ENCODE data around the gene NKAIN4.

The NKAIN4 gene

DNA sequence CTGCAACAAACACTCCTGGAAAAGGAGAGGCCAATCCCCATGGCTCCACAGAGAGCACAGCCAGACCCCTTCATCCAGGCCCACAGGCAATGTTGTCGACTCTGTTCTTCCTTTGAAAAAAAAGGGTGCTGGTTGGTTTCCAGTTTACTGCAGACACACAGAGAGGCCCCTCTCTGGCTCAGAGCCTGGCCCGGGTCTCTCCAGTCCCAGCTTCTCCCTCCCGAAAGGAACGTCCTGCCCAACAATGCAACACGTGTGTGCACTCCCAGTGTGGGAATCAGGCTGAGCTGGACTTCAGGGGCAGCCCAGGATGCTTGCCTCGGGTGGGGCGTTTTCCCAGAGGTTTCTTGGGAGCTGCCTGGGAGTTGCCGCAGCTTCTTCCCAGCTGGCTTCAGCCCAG lies 4.5 kb upstream of the NKAIN4 start:
- FAIRE-seq (no peak), DNase-seq (ENCODE audit: low spot score) (no peak)

GRCh38 chr20:63257629-63258028 lies 3.4 kb upstream of the NKAIN4 start:
- no peak for DNase-seq (ENCODE audit: low spot score)
- FAIRE-seq = no peak

DNA sequence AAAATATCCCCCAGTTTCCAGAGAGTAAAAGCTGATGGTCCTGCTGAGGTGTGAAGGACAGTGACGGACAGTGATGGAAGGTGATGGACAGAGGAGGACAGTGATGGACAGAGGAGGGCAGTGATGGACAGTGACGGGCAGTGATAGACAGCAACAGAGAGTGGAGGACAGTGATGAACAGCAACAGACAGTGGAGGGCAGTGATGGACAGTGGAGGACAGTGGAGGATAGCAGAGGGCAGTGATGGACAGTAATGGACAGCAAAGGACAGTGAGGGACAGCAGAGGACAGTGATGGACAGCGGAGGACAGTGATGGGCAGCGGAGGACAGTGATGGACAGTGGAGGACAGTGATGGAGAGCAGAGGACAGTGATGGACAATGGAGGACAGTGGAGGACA lies 2.7 kb upstream of the NKAIN4 start:
- FAIRE-seq (no peak), DNase-seq (ENCODE audit: low spot score) (no peak)

GRCh38 chr20:63255931-63256704 lies 1.9 kb upstream of the NKAIN4 start:
- no peak for FAIRE-seq
- DNase-seq (ENCODE audit: low spot score) = no peak

DNA sequence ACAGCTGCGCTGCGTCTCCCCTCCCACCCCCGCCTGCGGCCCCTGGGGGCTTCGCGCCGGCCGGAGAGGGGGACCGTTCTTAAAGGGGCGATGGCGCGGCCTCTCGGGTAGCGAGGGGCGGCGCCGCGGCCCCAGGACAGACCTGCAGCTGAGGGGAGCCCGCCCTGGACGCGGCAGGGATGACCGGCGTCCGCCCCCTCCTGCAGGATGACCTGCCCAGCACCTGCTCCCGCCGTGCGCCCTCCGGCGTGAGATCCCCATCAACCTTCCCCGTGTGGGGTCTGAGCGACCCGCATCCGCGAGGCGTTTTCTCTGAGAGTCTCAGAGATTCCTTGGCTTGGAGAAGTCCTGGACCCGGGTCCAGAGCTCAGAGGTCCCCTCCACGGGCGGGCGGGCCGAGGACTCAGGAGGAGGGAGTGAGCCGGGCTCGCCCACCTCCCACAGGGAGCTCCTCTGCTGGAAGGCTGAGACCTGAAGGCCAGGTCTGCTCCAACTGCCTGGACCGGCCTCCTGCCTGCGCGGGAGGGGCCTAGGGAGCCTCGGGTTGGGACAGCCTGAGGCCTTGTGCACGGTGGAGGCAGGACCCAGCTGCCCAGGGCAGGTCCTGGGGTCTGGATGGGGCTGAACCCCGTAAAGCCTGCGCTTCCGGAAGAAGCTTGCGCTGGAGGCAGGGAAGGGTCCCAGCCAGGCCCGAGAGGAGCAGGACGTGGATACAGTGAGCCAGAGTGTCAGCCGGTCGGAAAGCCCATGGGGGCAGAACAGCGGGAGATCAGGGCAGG lies 532 bp upstream of the NKAIN4 start:
- FAIRE-seq = no peak
- DNase-seq (ENCODE audit: low spot score) = no peak

DNA sequence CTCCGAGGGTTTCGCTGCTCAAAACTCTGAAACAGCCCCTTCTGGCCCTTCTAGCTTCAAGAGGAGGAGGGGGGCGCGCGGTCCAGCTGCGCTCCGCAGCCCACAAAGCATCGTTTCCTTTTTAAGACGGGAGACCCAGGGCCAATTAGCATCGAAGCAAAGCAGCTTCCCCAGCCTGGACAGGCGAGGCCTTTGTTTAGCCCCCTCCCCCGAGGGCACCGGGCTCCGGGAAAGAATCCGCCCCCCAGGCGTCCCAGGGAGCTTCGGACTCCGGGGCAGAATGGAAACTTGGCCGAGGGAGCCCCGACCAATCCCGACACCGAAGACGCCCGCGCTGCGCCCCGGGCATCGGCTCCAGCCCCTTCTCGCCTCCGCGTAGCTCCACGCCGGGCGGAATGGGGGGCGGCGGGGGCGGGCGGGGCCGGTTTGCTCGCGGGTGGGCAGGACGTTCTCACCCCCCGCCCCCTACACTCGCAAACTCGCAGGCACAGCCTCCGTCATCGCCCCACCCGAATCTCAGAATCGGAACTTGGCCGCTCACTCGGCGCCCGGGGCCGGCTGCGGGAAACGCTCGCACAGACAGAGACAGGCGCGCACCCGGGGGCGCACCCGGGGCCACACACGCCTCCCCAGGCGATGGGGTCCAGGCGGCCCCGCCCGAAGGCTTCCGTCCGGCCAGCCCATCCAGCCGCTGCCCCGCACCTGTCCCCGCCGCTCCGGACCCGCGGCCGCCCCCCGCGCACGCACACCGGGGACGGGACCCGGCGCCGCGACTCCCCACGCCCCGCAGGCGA lies 628 bp downstream of the NKAIN4 start:
- DNase-seq (ENCODE audit: low spot score) (no peak), FAIRE-seq (no peak)

- FAIRE-seq = no peak
Measured at GRCh38 chr20:63253065-63253437, 1.2 kb downstream of the NKAIN4 start.

GRCh38 chr20:63252284-63252711 lies 2.0 kb downstream of the NKAIN4 start:
- FAIRE-seq (no peak), DNase-seq (ENCODE audit: low spot score) (no peak)

More at GRCh38 chr20:63253065-63253437, 1.2 kb downstream of the NKAIN4 start:
- DNase-seq (ENCODE audit: low spot score) = no peak

- peak; percentile 61 for FAIRE-seq
Measured at GRCh38 chr20:63251350-63251749, 2.9 kb downstream of the NKAIN4 start.

DNA sequence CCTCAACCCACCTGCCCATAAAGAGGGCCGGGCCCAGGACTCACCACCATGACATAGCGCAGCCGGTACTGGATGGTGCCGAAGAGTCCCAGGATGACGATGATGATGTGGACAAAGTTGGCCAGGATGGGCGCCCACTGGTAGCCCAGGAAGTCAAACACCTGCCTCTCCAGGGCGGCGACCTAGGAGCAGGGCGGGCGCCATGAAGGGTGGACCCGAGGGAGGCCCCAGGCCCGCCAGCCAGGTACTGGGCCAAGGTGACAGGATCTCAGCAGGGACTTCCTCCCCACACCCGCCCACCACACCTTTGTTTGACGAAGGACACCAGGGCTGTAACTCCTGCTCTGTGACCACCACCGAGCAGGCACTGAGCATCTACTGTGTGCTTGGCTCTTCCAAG lies 4.4 kb downstream of the NKAIN4 start:
- DNase-seq (ENCODE audit: low spot score) = no peak
- FAIRE-seq = no peak

More at GRCh38 chr20:63251350-63251749, 2.9 kb downstream of the NKAIN4 start:
- peak; percentile 12 for DNase-seq (ENCODE audit: low spot score)

DNA sequence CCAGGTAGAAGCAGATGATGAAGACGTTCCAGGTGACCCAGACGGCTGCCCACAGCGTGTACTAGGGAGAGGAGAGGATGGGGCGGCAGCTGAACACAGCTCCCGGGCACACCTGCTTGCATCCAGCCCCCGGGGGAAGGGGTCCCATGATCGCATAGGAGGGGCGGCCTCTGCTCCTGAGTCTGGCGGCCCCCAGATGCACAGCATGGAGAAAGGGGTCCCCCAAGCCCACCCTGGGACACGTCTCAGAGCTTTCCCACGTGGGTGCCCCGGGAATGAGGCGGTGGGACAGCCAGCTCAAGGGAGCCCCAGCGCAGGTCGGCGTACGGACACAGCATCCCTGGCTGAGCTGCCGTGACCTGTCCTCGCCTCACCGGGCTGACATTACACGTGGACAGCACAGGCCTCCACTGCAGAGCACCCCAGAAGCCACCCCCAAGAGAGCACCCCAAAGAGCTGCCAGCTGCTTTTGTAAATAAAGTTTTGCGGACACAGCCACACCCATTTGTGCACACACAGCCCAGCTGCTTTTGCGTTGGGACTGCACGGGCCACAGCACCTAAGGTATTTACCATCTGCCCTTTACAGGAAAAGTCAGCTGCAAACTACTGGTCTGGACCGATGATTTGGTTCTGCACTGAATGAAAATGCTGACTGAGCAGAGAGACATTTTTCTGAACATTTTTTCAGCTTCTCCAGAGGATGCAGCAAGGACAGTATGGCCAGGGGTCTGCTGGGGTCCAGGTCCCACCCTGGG lies 5.2 kb downstream of the NKAIN4 start:
- DNase-seq (ENCODE audit: low spot score) (peak; percentile 77), FAIRE-seq (peak; percentile 83)

DNA sequence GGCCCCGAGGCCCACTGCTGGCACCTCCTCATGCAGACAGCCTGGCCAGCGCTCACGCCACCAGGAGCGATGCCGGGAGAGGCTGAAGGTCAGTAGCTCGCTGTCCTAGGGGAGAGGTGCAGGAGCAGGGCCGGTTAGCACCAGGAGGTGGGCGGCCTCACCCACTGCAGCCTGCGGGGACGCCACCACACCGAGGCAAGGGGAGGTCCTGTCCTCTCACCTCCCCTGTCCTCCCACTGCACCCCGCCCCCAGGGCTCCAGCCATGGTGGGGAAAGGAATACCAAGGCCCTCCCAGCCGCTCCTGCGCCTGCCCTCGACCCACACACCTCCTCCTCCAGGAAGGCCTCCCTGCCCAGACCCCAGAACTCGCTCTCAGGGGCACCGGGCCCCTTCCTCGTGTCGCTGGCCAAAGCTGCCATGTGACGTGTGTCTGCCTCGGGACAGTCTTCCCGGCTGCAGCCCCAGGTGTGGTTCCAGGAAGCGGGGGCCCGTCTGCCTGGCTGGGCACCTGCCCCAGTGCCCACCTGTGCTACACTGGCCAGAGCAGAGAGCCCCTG lies 6.5 kb downstream of the NKAIN4 start:
- no peak for FAIRE-seq
- DNase-seq (ENCODE audit: low spot score) = no peak

DNA sequence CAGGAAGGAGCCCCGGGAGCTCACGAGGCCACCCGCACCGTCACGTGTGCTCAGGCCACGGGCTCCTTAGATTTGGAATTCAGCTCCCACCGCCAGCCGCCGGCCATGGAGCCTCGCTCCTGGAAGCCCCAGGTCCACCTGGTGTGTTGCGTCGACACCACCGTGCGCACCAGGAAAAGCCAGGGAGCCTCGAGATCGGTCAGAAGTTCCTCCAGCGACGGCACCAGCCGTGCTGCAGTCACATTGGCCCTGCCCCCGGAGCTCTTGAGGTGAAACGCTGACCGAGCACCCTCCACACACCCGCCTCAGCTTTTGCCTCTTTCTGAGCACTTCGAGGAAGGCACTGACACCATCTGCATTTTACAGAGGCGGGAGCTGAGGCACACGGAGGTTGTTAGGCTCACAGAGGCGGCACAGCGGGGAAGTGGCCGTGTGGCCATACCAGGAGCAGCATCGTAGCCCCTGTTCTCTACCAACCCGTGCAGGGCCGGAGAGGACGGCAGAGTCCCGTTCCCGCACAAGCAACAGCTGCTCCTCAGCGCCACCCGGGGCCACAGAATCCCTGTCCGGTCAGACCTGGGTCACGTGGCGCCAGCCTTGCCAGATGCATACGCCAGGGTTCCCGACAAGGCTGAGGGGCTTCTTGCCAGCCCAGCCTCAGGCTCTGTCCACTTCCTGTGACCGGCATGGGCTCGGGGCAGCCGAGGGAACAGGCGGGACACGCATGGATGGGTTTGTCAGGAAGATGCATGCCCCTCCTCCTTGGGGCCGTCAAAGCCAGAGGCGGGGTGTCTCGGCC lies 7.6 kb downstream of the NKAIN4 start:
- DNase-seq (ENCODE audit: low spot score) = no peak

GRCh38 chr20:63244468-63244867 lies 9.8 kb downstream of the NKAIN4 start:
- FAIRE-seq (no peak), DNase-seq (ENCODE audit: low spot score) (no peak)

More for the DNA sequence above, 7.6 kb downstream of the NKAIN4 start:
- no peak for FAIRE-seq

DNA sequence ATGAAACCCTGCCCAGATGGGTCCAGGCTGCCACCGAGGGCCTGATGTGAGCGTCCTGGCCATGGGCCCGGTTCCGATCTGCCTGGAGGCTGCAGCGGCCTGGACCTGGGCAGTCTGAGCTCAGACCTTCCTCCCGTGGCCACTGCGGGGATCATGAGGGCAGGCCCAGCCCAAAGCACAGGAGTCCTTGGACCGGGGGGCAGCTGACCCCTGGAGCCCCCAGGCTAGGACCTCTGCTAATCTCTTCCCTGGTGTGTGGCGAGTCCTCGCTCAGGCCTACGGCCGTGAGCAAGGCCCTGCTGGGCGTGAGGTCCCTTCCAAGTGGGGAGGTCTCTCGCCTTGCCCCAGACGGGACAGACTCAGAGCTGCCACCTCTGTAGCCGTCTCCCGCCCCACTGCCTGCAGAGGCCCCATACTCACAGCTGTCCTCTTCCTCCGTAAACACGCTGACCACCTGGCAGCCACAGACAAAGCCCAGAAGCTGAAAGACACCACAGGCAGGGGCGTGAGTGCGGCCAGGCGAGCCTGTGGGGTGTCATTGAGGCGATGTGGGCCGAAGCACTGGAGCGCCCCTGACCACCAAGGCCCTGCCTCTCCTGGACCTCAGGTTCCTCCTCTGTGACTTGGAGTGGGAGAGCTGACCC lies 10.5 kb downstream of the NKAIN4 start:
- FAIRE-seq = no peak

GRCh38 chr20:63242736-63243135 lies 11.5 kb downstream of the NKAIN4 start:
- DNase-seq (ENCODE audit: low spot score) = no peak
- FAIRE-seq = no peak

More for the DNA sequence above, 10.5 kb downstream of the NKAIN4 start:
- DNase-seq (ENCODE audit: low spot score) = no peak

DNA sequence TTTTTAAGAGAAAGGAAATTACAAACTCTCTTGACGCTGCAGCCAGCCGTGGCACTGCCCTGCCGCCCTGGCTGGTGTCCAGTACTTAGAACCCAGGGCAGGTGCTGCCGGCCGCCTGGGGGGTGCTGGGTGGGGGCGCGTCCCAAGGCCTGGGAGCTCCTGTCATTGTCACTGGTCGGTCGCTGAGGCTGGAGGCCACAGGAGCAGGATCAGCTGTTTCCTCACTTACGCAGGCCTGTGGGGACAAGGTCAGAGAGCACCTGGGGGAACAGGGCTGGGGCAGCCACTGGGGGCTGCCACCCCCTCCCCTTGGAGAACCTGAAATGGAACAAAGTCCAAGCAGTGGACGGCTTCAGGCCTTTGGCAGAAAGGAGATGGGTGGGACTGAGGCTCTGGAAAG lies 13.0 kb downstream of the NKAIN4 start:
- no peak for FAIRE-seq
- DNase-seq (ENCODE audit: low spot score) = no peak

DNA sequence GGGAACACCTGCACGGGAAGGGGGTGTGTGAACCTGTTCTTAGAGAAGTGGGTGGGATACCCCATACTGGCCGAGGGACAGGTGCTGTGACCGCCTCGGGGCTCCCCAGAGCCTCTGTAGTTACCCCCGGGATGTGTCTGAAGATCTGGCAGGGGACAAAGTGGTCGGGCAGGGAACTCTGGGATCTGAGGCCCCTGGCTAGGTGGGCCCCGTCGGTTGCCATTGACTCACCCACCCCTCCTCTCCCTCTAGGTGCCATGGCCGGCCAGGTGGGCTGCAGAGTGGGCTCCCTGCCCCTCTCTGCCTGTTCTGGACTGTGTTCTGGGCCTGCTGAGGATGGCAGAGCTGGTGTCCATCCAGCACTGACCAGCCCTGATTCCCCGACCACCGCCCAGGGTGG lies 14.3 kb downstream of the NKAIN4 start:
- FAIRE-seq = no peak
- no peak for DNase-seq (ENCODE audit: low spot score)

GRCh38 chr20:63239431-63239830 lies 14.8 kb downstream of the NKAIN4 start:
- FAIRE-seq (no peak), DNase-seq (ENCODE audit: low spot score) (no peak)
